22Rv1 (cell line): ENCODE measurements around the gene OR9Q1.

ENCODE experiments used
- ZFX ChIP-seq: fragments of 450-650 bp; IDR thresholded peaks from 2 replicates; pipeline ENCODE4 v1.6.1; 2017; ENCODE audit warnings: antibody characterized with exemption, borderline replicate concordance
- TF ChIP-seq, protein P1 (sequence below): fragments of 450-650 bp; IDR thresholded peaks from 2 replicates; pipeline ENCODE4 v1.5.1; 2017; ENCODE audit warnings: mild to moderate bottlenecking

DNA sequence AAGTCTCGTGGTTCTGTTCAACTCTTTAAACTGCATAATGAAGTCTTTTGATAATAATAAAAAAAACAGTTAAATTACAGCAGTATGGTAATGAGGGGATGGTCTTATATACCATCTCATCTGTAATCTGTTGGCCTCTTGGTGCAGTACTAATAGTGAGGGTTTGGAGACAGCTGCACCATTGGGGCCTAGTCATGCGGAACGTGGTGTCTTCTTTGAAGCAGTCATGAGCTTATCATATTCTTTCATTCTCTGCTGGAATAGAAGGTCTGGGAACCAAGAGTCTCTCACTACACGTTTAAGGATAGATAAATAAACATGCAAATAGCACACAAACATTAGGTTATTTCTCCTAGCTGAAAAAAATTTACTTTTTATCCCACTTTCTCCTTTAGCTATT is 40.9 kb upstream of the OR9Q1 start:
- TF ChIP-seq, protein P1, sequence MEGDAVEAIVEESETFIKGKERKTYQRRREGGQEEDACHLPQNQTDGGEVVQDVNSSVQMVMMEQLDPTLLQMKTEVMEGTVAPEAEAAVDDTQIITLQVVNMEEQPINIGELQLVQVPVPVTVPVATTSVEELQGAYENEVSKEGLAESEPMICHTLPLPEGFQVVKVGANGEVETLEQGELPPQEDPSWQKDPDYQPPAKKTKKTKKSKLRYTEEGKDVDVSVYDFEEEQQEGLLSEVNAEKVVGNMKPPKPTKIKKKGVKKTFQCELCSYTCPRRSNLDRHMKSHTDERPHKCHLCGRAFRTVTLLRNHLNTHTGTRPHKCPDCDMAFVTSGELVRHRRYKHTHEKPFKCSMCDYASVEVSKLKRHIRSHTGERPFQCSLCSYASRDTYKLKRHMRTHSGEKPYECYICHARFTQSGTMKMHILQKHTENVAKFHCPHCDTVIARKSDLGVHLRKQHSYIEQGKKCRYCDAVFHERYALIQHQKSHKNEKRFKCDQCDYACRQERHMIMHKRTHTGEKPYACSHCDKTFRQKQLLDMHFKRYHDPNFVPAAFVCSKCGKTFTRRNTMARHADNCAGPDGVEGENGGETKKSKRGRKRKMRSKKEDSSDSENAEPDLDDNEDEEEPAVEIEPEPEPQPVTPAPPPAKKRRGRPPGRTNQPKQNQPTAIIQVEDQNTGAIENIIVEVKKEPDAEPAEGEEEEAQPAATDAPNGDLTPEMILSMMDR, result no peak
- TF ChIP-seq ZFX, result no peak
